MCF 10A (cell line): ENCODE measurements around the gene BRD1. TPM values are rescaled to one million over a fixed set of nuclear protein-coding genes. Genes with fewer than 3 reads are reported as not detected.

Experiments used
- BruUV-seq: library from RNA; stranded (reverse); fragments of 400-500 nt; replicated peaks from 2 replicates; lab custom pipeline; 2021; lab: Mats Ljungman, UMichigan
- CTCF ChIA-PET: fragments of 300-600 bp; sonication (Branson Sonifier 250); formaldehyde crosslinking; extraction: SDS; loops from one replicate; lab custom pipeline; 2021; ENCODE audit warnings: antibody characterized with exemption, inconsistent platforms; lab: Yijun Ruan, JAX
- POLR2A ChIA-PET: fragments of 300-600, 350-650 bp; sonication (Branson Sonifier 250); formaldehyde crosslinking; extraction: SDS; loops from one replicate; lab custom pipeline; 2020; ENCODE audit warnings: antibody characterized with exemption, inconsistent platforms; lab: Yijun Ruan, JAX
- DNase-seq: peaks from one replicate; pipeline ENCODE4 v3.0.0-alpha.2; 2018; ENCODE audit not compliant: unreplicated experiment
- H3K27ac Mint-ChIP-seq: one replicate; pipeline ENCODE4 v1.8.0; 2022; ENCODE audit warnings: mild to moderate bottlenecking, low read depth, mixed read lengths; ENCODE audit not compliant: unreplicated experiment
- H3K27me3 Mint-ChIP-seq: one replicate; pipeline ENCODE4 v1.8.0; 2022; ENCODE audit warnings: mixed read lengths; ENCODE audit not compliant: insufficient read depth, unreplicated experiment
- H3K36me3 Mint-ChIP-seq: one replicate; pipeline ENCODE4 v1.8.0; 2022; ENCODE audit warnings: mild to moderate bottlenecking, moderate library complexity, mixed read lengths; ENCODE audit not compliant: insufficient read depth, unreplicated experiment
- H3K4me1 Mint-ChIP-seq: one replicate; pipeline ENCODE4 v1.8.0; 2022; ENCODE audit warnings: mixed read lengths; ENCODE audit not compliant: insufficient read depth, unreplicated experiment
- H3K4me3 Mint-ChIP-seq: one replicate; pipeline ENCODE4 v1.8.0; 2022; ENCODE audit warnings: mild to moderate bottlenecking, moderate library complexity, mixed read lengths; ENCODE audit not compliant: unreplicated experiment
- H3K9me3 Mint-ChIP-seq: one replicate; pipeline ENCODE4 v1.8.0; 2022; ENCODE audit warnings: mixed read lengths; ENCODE audit not compliant: unreplicated experiment
- CTCF ChIP-seq: fragments of 200-600 bp; IDR thresholded peaks from one replicate; pipeline ENCODE4 v1.8.0; 2022; ENCODE audit warnings: antibody characterized with exemption, mild to moderate bottlenecking; ENCODE audit not compliant: unreplicated experiment
- intact Hi-C: fragments of 100-400 bp; cut with micrococcal nuclease; formaldehyde crosslinking; loops from 2 replicates; pipeline ENCODE4 v1.14.1; 2022
- total RNA-seq: library from RNA; stranded (reverse); gene quantifications from 2 replicates; pipeline ENCODE4 v1.2.3, GENCODE V29; 2022

Gene BRD1
- total RNA-seq, 1 experiment from 2014 or later: 48.1 TPM

- Mint-ChIP-seq H3K4me1 (peaks cover 11% of the 10 kb centered on the region), H3K9me3 (no peaks in the 10 kb centered on the region), H3K4me3 (no peak overlapping the region), H3K36me3 (peaks cover 67% of the 10 kb centered on the region), H3K27me3 (no peaks in the 10 kb centered on the region), H3K27ac (no peak overlapping the region)
- DNase-seq: no peak
- no peak for TF ChIP-seq CTCF
- BruUV-seq: no TSS peak
- CTCF ChIA-PET: no interaction called here
- POLR2A ChIA-PET: no interaction called here
- intact Hi-C loops: no loop called here
Observed at GRCh38 chr22:49785841-49786471, 41.7 kb downstream of the BRD1 start.

- Mint-ChIP-seq H3K4me3 (no peak overlapping the region), H3K27ac (no peak overlapping the region)
Observed at GRCh38 chr22:49785046-49785521, 42.6 kb downstream of the BRD1 start.

GRCh38 chr22:49784630-49784971, 43.1 kb downstream of the BRD1 start:
- TF ChIP-seq CTCF: no peak
- Mint-ChIP-seq H3K4me3 (no peak overlapping the region), H3K9me3 (no peaks in the 10 kb centered on the region), H3K4me1 (peaks cover 2% of the 10 kb centered on the region), H3K36me3 (peaks cover 59% of the 10 kb centered on the region), H3K27ac (no peak overlapping the region), H3K27me3 (no peaks in the 10 kb centered on the region)
- CTCF ChIA-PET: no interaction called here
- POLR2A ChIA-PET: no interaction called here
- DNase-seq: no peak
- BruUV-seq: no TSS peak
- intact Hi-C loops: no loop called here

More at GRCh38 chr22:49785046-49785521, 42.6 kb downstream of the BRD1 start:
- no TSS peak for BruUV-seq
- POLR2A ChIA-PET: no interaction called here
- intact Hi-C loops: no loop called here
- H3K9me3 Mint-ChIP-seq: no peaks in the 10 kb centered on the region
- no peak for DNase-seq
- no peak for TF ChIP-seq CTCF
- H3K36me3 Mint-ChIP-seq: peaks cover 58% of the 10 kb centered on the region
- CTCF ChIA-PET: no interaction called here
- H3K27me3 Mint-ChIP-seq: no peaks in the 10 kb centered on the region
- H3K4me1 Mint-ChIP-seq: peaks cover 5% of the 10 kb centered on the region

GRCh38 chr22:49783926-49784629, 43.6 kb downstream of the BRD1 start:
- H3K9me3 Mint-ChIP-seq: no peaks in the 10 kb centered on the region
- no peak for TF ChIP-seq CTCF
- no peak for DNase-seq
- no TSS peak for BruUV-seq
- no peak overlapping the region for H3K27ac Mint-ChIP-seq
- H3K4me3 Mint-ChIP-seq: no peak overlapping the region
- ChIA-PET CTCF (no interaction called here), POLR2A (no interaction called here)
- H3K36me3 Mint-ChIP-seq: peaks cover 64% of the 10 kb centered on the region
- intact Hi-C loops: no loop called here
- no peaks in the 10 kb centered on the region for H3K4me1 Mint-ChIP-seq
- H3K27me3 Mint-ChIP-seq: no peaks in the 10 kb centered on the region
